Gastroesophageal sphincter (tissue), 4 donors: ENCODE results near the gene ASGR2. TPM values are rescaled to one million over a fixed set of nuclear protein-coding genes. Genes with fewer than 3 reads are reported as not detected.
A peak's percentile ranks its signal among the peaks of the same experiment; 100 is the strongest.

Experiments used
- ATAC-seq: fragments of 150-250 bp; one replicate; pipeline ENCODE4 v1.9.1; 2016; ENCODE audit warnings: mild to moderate bottlenecking, moderate library complexity
- H3K27ac ChIP-seq, 4 donors: fragments of 200-600 bp; sonication (generic) in 3 of 4; 1 replicate in 3 of 4; 2 replicates in 1 of 4; pipeline ENCODE4 v1.5.1; 2016 to 2019
- H3K27me3 ChIP-seq: fragments of 200-600 bp; sonication (generic); one replicate; pipeline ENCODE4 v1.5.1; 2019
- H3K36me3 ChIP-seq, 2 donors: fragments of 200-600 bp; sonication (generic); one replicate each; pipeline ENCODE4 v1.5.1; 2019; ENCODE audit warnings: control low read depth in 1 of 2
- H3K4me1 ChIP-seq, 3 donors: fragments of 200-600 bp; sonication (generic); 1 replicate in 2 of 3; 2 replicates in 1 of 3; pipeline ENCODE4 v1.5.1; 2016 to 2019; ENCODE audit warnings: control low read depth in 2 of 3
- H3K4me3 ChIP-seq, 2 donors: fragments of 200-600 bp; sonication (generic); one replicate each; pipeline ENCODE4 v1.5.1; 2019; ENCODE audit warnings: mild to moderate bottlenecking in 1 of 2, moderate library complexity in 1 of 2
- H3K9me3 ChIP-seq, 3 donors: fragments of 200-600 bp; sonication (generic); one replicate each; pipeline ENCODE4 v1.5.1; 2017 to 2019; ENCODE audit warnings: control low read depth in 2 of 3
- EP300 ChIP-seq: sonication (generic); formaldehyde crosslinking; IDR thresholded peaks from one replicate; pipeline ENCODE4 v1.6.1; 2017; ENCODE audit warnings: antibody characterized with exemption, mild to moderate bottlenecking
- POLR2A ChIP-seq, 2 donors: fragments of 450-650 bp; IDR thresholded peaks; one replicate each; pipeline ENCODE4 v1.6.1; 2017; ENCODE audit warnings: antibody characterized with exemption in 2 of 2, mild to moderate bottlenecking in 2 of 2, moderate library complexity in 1 of 2
- POLR2AphosphoS5 ChIP-seq: sonication (generic); formaldehyde crosslinking; IDR thresholded peaks from one replicate; pipeline ENCODE4 v1.6.1; 2017; ENCODE audit warnings: antibody characterized with exemption
- WGBS, 2 donors: methylation state at CpG; one replicate each; pipeline ENCODE4 v1.1.5; 2018; ENCODE audit warnings: low coverage in 1 of 2; 5-methylcytosine and 5-hydroxymethylcytosine counted together
- total RNA-seq, 4 donors: library from RNA; depleted of rRNA; stranded (reverse); fragments of >200 nt; gene quantifications; one replicate each; pipeline ENCODE4 v1.1.0, GENCODE V29; 2016
- TF ChIP-seq, protein P1 (sequence below), 4 experiments: fragments of 200-600 bp in 2 of 4; fragments of 450-650 bp in 2 of 4; sonication (generic) in 1 of 4; IDR thresholded peaks; one replicate each; pipeline ENCODE4 v1.5.1; 2017 to 2019; ENCODE audit warnings: antibody characterized with exemption in 4 of 4, mild to moderate bottlenecking in 2 of 4, moderate library complexity in 2 of 4

Gene ASGR2
- total RNA-seq, 4 donors from 2014 or later = 0.79 to 1.3 TPM; not detected in 2

DNA sequence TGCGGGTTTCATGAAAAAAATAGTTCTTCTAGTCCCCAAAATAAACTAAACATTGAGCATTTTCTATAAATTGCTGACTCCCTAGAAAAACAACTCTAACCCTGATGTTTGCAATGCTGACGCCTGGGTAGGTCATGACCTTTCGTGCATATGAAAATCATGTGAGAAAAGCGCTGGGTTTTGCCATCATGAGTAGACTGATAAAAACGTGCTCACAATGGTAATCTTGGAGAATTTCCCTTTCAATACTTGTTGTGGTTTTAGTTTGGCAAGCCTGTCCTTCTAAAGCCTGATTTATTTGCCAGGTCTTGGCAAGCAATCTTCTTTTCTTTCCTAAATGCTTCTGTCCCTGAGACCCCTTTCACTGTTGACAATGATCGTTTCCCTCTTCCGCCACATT, 30.5 kb downstream of the ASGR2 start:
- TF ChIP-seq EP300 = no peak
- no peak for TF ChIP-seq POLR2A (IDR thresholded peaks at IDR 0.05)
- no peak for TF ChIP-seq POLR2AphosphoS5
- peaks cover 18% of the 10 kb centered on the region for H3K27me3 ChIP-seq
- H3K27ac ChIP-seq = no peak overlapping the region
- H3K4me1 ChIP-seq = peaks cover 0 to 20% (median 0%) of the 10 kb centered on the region in 3 donors
- no peak for ATAC-seq
- no peaks in the 10 kb centered on the region for H3K9me3 ChIP-seq
- 45 to 47% methylated on average over 6 to 7 of the region's 7 CpGs for WGBS, 2 donors
- H3K4me3 ChIP-seq = no peak overlapping the region
- no peaks in the 10 kb centered on the region for H3K36me3 ChIP-seq

DNA sequence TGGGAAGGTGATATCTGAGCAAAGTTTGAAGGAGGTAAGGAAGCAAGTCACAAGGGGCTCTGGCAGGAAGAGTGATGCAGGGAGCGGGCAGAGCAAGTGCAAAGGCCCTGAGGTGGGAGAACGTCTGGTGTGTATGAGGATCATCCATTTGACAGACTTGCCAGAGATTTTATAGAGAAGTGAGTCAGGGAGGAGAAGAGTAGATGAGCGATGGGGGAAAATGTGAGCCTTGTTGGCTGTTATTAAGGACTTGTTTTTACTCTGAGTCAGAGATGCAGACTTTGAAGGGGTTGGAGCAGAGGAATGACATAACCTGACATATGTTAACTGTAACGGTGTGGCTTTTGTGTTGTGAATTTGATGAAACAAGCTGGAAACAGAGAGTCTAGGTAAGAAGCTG, 31.0 kb downstream of the ASGR2 start:
- WGBS, 2 donors = 67 to 73% methylated on average over 4 of the region's 4 CpGs
- H3K36me3 ChIP-seq = no peaks in the 10 kb centered on the region

DNA sequence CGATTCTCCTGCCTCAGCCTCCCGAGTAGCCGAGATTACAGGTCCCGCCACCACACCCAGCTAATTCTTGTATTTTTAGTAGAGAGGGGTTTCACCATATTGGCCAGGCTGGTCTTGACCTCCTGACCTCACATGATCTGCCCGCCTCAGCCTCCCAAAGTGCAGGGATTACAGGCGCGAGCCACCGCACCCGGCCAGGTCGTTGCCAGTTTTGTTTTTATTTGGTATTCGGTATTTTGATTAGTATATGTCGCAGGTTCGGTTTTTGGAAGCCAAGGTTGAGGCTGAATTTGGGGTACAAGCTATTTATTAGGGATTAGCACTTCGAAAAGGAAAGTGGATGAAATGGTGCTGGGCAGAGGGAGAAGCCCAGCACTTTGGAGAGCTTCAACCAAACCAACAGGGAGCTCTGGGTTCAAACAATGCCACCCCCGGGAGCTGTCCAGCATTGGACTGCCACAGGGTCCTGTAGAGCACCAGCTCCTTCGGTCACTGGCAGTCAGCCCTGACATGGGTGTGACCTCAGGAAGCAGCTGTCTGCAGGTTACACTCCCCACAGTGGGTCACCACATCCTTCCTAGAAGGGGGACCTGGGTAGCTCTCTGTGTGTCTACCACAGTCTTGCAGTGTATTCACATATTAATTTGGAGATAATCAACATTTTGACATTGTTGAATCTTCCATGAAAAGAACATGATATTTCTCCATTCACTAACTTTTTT, 33.1 kb downstream of the ASGR2 start:
- no peak for ATAC-seq
- H3K4me3 ChIP-seq = no peak overlapping the region
- peaks cover 0 to 20% (median 0%) of the 10 kb centered on the region in 3 donors for H3K4me1 ChIP-seq
- H3K9me3 ChIP-seq = no peaks in the 10 kb centered on the region
- 75 to 88% methylated on average over 2 to 14 of the region's 16 CpGs for WGBS, 2 donors
- H3K27ac ChIP-seq = no peak overlapping the region
- TF ChIP-seq POLR2AphosphoS5 = no peak
- TF ChIP-seq EP300 = no peak
- TF ChIP-seq POLR2A (IDR thresholded peaks at IDR 0.05) = no peak
- TF ChIP-seq, protein P1, sequence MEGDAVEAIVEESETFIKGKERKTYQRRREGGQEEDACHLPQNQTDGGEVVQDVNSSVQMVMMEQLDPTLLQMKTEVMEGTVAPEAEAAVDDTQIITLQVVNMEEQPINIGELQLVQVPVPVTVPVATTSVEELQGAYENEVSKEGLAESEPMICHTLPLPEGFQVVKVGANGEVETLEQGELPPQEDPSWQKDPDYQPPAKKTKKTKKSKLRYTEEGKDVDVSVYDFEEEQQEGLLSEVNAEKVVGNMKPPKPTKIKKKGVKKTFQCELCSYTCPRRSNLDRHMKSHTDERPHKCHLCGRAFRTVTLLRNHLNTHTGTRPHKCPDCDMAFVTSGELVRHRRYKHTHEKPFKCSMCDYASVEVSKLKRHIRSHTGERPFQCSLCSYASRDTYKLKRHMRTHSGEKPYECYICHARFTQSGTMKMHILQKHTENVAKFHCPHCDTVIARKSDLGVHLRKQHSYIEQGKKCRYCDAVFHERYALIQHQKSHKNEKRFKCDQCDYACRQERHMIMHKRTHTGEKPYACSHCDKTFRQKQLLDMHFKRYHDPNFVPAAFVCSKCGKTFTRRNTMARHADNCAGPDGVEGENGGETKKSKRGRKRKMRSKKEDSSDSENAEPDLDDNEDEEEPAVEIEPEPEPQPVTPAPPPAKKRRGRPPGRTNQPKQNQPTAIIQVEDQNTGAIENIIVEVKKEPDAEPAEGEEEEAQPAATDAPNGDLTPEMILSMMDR (IDR thresholded peaks at IDR 0.05) = no peak
- no peaks in the 10 kb centered on the region for H3K36me3 ChIP-seq
- peaks cover 27% of the 10 kb centered on the region for H3K27me3 ChIP-seq

More for the DNA sequence above, 31.0 kb downstream of the ASGR2 start:
- Histone ChIP-seq H3K4me1 (peaks cover 0 to 20% (median 0%) of the 10 kb centered on the region in 3 donors), H3K4me3 (no peak overlapping the region), H3K27ac (no peak overlapping the region), H3K27me3 (peaks cover 15% of the 10 kb centered on the region), H3K9me3 (no peaks in the 10 kb centered on the region)
- no peak for ATAC-seq
- TF ChIP-seq EP300 (no peak), POLR2A (IDR thresholded peaks at IDR 0.05) (no peak), POLR2AphosphoS5 (no peak)
- TF ChIP-seq, protein P1 (IDR thresholded peaks at IDR 0.05) = no peak

DNA sequence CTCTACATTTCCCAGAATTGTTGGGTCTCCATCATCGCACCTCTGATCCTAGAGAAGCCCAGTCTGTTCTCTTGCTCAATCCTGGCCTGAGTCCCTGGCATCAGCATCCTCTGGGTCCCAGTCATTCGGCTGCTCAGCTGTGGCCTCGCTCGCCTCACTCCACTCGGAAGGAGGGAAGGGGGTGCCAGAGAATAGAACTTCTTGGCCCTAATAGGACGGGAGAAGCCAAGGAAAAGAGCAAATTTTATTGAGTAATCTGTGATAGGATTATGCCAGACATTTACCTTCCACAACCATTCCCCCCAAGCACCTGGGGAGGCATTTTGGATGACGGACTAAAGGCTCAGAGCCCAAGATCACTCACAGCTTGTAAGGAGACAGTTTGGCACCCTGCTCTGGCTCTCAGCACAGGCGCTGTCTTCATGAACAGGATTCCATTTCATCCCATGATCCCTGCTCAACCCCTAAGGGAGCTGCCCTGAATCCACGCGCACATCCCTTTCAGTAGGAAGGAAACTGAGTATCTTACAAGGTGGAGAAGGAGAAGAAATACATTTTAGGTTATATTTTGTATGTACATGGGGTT, 34.1 kb downstream of the ASGR2 start:
- no peaks in the 10 kb centered on the region for H3K9me3 ChIP-seq
- WGBS, 2 donors = 43 to 55% methylated on average over 4 of the region's 10 CpGs
- no peaks in the 10 kb centered on the region for H3K36me3 ChIP-seq
- TF ChIP-seq, protein P1 (IDR thresholded peaks at IDR 0.05) = no peak
- TF ChIP-seq EP300 = no peak
- TF ChIP-seq POLR2A (IDR thresholded peaks at IDR 0.05) = no peak
- TF ChIP-seq POLR2AphosphoS5 = peak; percentile 15
- peaks cover 0 to 20% (median 0%) of the 10 kb centered on the region in 3 donors for H3K4me1 ChIP-seq
- H3K4me3 ChIP-seq = peak overlapping the region in 1 of 2 donors; percentile 30
- peak overlapping the region in 3 of 4 donors; percentile 37 to 43 (median 42) for H3K27ac ChIP-seq
- peaks cover 18% of the 10 kb centered on the region for H3K27me3 ChIP-seq
- peak; percentile 88 for ATAC-seq

DNA sequence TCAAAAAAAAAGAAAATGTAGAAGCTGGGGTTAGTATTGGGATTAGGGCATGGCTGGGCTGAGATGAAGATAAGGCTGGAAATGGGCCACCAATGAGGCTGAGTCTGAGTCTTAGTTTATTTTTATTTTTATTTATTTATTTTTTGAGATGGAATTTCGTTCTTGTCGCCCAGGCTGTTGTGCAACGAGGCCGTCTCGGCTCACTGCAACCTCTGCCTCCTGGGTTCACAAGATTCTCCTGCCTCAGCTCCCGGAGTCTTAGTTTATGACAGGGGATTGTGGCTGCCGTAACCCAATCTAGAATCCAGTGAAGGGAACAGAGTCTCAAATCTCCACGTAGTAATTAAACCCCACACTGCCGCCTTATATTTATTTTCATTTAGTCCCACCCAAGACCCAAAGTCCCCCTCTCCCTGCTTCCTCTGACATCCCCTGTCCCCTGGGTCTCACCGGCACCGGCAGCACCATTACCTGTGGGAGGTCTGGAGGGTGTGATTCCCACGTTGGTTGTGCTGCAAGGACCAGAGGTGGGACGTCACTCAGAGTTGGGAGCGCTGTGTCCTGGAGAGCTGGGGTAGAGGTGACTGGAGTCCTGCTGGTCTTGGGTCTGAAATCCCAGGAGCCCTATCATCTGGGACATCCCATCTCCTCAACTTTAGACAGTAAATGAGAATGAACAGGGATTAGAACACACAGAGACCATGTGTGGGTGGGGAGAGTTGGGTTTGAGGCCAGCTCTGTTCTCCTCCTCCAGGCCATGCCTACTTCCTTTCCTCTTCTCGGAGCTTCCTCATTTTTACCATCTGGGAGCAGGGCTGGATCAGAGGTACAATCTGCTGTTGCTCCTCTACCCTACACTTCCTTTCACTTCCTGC, 34.8 kb downstream of the ASGR2 start, which contains the start of gene CLEC10A:
Gene CLEC10A (minus strand): TSS at position 671 of the 875 bp plus-strand sequence. CDS start 1,439 bp downstream, outside the sequence.
- 50 to 71% methylated on average over 9 to 11 of the region's 15 CpGs for WGBS, 2 donors
- H3K9me3 ChIP-seq = no peaks in the 10 kb centered on the region
- peaks cover 0 to 20% (median 0%) of the 10 kb centered on the region in 3 donors for H3K4me1 ChIP-seq
- peaks cover 16% of the 10 kb centered on the region for H3K27me3 ChIP-seq
- H3K27ac ChIP-seq = peak within 1 kb of the TSS in 3 of 4 donors; percentile 37 to 43 (median 42)
- no peaks in the 10 kb centered on the region for H3K36me3 ChIP-seq
- no peak for ATAC-seq
- H3K4me3 ChIP-seq = peak within 1 kb of the TSS in 1 of 2 donors; percentile 30
- TF ChIP-seq, protein P1 (IDR thresholded peaks at IDR 0.05) = no peak
